Activated T-helper 1 cell treated with Interleukin-2 at 50 U/mL for 16 hours (primary cell): ENCODE measurements around the gene TMBIM1.

ENCODE experiments used
- DNase-seq: peaks from one replicate; pipeline ENCODE4 v3.0.0-alpha.2; 2020; ENCODE audit warnings: low read depth

Gene TMBIM1

DNA sequence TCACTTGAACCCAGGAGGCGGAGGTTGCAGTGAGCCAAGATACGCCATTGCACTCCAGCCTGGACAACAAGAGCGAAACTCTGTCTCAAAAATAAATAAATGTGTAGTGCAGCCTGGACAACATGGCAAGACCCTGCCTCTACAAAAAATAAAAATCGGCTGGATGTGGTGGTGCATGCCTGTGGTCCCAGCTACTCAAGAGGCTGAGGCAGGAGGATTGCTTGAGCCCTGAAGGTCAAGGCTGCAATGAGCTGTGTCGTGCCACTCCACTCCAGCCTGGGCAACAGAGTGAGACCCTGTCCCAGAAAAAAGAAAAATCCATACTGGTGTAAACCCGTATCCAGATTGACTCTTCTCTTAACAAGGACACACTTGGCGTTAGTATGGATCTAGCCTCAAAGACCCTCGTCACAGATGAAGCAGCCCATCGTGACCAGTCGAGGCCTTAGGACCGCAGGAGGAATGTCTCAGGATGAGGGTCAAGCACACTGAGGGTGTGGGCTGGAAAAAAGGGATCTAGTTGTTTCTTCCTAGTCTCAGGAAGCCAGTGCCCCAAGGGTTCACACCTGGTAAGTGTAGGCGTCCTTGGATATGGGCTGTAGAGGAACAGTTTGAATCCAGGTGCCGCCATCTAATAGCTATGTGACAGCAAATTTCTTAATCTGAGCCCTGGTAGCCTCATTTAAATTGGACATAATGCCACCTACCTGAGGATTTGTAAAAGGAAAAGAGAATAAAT is 35.5 kb downstream of the TMBIM1 start:
- no peak for DNase-seq

- no peak for DNase-seq
Observed at GRCh38 chr2:218255446-218255845, 36.9 kb downstream of the TMBIM1 start.

- no peak for DNase-seq
Observed at GRCh38 chr2:218253232-218253625, 39.1 kb downstream of the TMBIM1 start.

DNA sequence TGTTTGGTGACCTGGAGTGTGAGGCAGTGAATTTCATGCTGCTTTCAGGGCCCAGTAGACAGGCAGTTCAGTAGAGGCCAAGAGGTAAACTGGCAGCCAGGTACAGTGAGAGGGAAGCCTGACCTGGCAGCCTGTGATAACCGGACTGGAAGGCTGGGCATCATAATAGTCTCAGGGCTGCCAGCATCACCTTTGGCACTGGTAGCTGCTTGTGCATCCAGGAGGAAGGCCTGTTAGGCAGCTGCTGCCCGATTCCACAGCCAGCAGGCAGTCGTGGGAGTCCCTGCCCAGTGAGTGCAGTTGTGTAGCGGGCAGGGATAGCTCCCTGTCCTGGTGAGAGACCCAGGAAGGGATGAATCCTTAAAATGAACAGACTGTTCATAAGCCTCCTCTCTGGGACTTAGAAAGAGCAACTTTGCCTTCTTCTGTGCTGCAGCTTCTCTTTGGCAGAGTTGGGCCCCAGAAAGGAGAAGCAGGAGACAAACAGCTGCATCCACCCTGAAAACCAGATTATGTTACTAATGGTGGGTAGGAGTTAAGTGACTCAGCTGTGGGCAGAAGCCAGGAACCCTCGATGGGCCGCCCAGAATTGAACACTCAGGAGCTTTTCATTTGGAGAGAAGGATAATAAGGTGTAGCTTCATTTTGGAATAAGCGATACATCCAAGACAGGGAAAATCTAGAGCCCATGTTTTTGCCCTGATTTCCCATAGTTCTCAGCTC is 39.6 kb downstream of the TMBIM1 start:
- DNase-seq = no peak

- DNase-seq = no peak
Observed at GRCh38 chr2:218249691-218250090, 42.6 kb downstream of the TMBIM1 start.

- no peak for DNase-seq
Observed at GRCh38 chr2:218245214-218245613, 47.1 kb downstream of the TMBIM1 start.

- DNase-seq = no peak
Observed at GRCh38 chr2:218244665-218245064, 47.6 kb downstream of the TMBIM1 start.

DNA sequence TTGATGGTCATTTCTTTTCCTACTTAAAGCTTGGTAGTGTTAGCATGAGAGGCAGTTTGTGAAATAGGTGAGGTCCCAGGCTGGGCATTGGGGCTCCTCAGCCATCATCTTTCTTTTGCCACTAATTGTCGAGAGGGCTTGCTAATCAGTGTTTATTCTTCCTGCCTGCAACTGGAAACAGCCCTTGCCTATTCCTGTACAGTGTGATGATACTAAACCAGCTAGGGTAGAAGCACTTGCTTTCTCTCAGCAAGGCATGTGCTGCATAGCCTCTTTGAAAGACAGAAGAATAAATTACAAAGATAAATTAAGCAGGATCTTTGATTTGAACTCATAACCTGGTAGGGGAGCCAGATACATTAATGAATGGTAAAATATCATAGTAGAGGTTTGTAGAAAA is 48.1 kb downstream of the TMBIM1 start:
- no peak for DNase-seq

DNA sequence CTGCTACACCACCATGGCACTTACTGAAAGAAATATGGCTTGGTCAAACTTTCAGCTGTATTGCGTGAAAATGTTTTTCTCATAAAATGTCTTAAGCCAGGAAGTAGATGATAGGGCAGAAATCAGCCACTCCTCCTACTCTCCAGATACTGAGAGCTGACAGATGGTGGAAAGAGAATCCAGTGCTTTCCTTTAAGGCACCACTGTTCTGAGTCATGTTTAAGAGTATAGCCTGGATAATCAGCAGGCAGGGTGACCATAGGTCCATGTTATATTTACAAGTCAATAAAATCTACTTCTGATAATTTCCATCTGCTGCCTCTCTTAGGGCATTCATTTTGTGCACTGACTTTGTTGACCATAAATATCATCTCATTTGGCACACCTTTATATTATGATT is 53.4 kb downstream of the TMBIM1 start:
- DNase-seq = no peak

- DNase-seq = no peak
Observed at GRCh38 chr2:218236829-218237228, 55.5 kb downstream of the TMBIM1 start.

DNA sequence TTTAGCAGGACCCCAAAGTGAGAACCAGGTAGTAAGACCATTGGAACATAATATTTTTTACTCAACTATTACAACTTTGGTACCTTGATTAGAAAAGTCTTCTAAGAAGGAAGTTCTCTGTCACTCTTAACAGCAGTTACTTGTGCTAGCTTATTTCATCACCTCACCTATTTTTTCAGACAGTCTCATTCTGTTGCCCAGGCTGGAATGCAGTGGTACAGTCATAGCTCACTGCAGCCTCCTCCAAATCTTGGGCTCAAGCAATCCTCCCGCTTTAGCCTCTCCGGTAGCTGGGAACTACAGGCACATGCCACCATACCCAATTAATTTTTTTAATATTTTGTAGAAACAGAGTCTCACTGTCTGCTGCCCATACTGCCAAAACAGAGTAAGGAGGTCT is 57.3 kb downstream of the TMBIM1 start:
- no peak for DNase-seq

GRCh38 chr2:218234521-218234920 is 57.8 kb downstream of the TMBIM1 start:
- no peak for DNase-seq

- DNase-seq = no peak
Observed at GRCh38 chr2:218233543-218233942, 58.8 kb downstream of the TMBIM1 start.

GRCh38 chr2:218230882-218231281 is 61.4 kb downstream of the TMBIM1 start:
- DNase-seq = no peak

- no peak for DNase-seq
Observed at GRCh38 chr2:218229851-218230250, 62.5 kb downstream of the TMBIM1 start.

- no peak for DNase-seq
Observed at GRCh38 chr2:218229239-218229638, 63.1 kb downstream of the TMBIM1 start.

GRCh38 chr2:218228366-218229090 is 63.8 kb downstream of the TMBIM1 start:
- DNase-seq = no peak

DNA sequence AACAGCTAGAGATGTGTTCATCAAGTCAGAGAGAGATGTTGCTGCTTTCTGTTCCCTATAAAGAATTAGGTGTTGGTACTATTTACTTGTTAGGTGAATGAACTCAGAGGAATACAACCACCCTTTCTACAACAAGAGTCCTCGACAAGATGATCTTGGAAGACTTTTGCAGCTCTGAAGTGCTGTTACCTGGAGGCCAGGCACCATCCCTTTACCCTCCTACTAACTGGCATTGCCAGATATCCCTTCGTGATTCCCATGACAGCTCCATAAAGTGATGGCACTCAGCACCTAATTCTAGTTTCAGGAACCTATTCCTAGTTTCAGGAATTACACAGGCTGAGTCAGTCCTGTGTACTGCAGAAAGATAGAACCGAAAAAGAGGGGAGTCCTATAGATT is 65.4 kb downstream of the TMBIM1 start:
- DNase-seq = no peak
